ENCODE measurements around the gene ACER3.
"Not testable (repeated sequence)": the region's sequence is repeated elsewhere in the genome, so short reads cannot be mapped to it uniquely, and the experiment has no call there.

Gene ACER3

GRCh38 chr11:76889411-76889975, 28.8 kb downstream of the ACER3 start:
- DNase-seq (ENCODE audit: low read depth in 2 of 2), result no peak
- TF ChIP-seq CTCF (IDR thresholded peaks at IDR 0.05; ENCODE audit: low read depth, low read length), result no peak
- no peak overlapping the region for H3K4me3 ChIP-seq (replicated peaks in 1 of 2; ENCODE audit: low read depth in 2 of 2, low read length in 2 of 2)

- DNase-seq (ENCODE audit: low read depth in 2 of 2), result no peak
These were observed 29.6 kb downstream of the ACER3 start for GRCh38 chr11:76890329-76890728.

GRCh38 chr11:76891285-76891684, 30.6 kb downstream of the ACER3 start:
- no peak for TF ChIP-seq CTCF (IDR thresholded peaks at IDR 0.05; ENCODE audit: low read depth, low read length)
- DNase-seq (ENCODE audit: low read depth in 2 of 2), result no peak
- H3K4me3 ChIP-seq (replicated peaks in 1 of 2; ENCODE audit: low read depth in 2 of 2, low read length in 2 of 2), result no peak overlapping the region

More at GRCh38 chr11:76890329-76890728, 29.6 kb downstream of the ACER3 start:
- no peak overlapping the region for H3K4me3 ChIP-seq (replicated peaks in 1 of 2; ENCODE audit: low read depth in 2 of 2, low read length in 2 of 2)
- no peak for TF ChIP-seq CTCF (IDR thresholded peaks at IDR 0.05; ENCODE audit: low read depth, low read length)

GRCh38 chr11:76891793-76892192, 31.1 kb downstream of the ACER3 start:
- DNase-seq (ENCODE audit: low read depth in 2 of 2), result no peak
- no peak overlapping the region for H3K4me3 ChIP-seq (replicated peaks in 1 of 2; ENCODE audit: low read depth in 2 of 2, low read length in 2 of 2)
- TF ChIP-seq CTCF (IDR thresholded peaks at IDR 0.05; ENCODE audit: low read depth, low read length), result no peak

- no peak for DNase-seq (ENCODE audit: low read depth in 2 of 2)
- no peak for TF ChIP-seq CTCF (IDR thresholded peaks at IDR 0.05; ENCODE audit: low read depth, low read length)
- no peak overlapping the region for H3K4me3 ChIP-seq (replicated peaks in 1 of 2; ENCODE audit: low read depth in 2 of 2, low read length in 2 of 2)
These were observed 31.6 kb downstream of the ACER3 start for GRCh38 chr11:76892306-76892705.

GRCh38 chr11:76897233-76897632, 36.5 kb downstream of the ACER3 start:
- H3K4me3 ChIP-seq (replicated peaks in 1 of 2; ENCODE audit: low read depth in 2 of 2, low read length in 2 of 2), result no peak overlapping the region
- DNase-seq (ENCODE audit: low read depth in 2 of 2), result no peak
- no peak for TF ChIP-seq CTCF (IDR thresholded peaks at IDR 0.05; ENCODE audit: low read depth, low read length)

GRCh38 chr11:76901144-76901543, 40.4 kb downstream of the ACER3 start:
- TF ChIP-seq CTCF (IDR thresholded peaks at IDR 0.05; ENCODE audit: low read depth, low read length), result no peak
- H3K4me3 ChIP-seq (replicated peaks in 1 of 2; ENCODE audit: low read depth in 2 of 2, low read length in 2 of 2), result no peak overlapping the region
- DNase-seq (ENCODE audit: low read depth in 2 of 2), result no peak

GRCh38 chr11:76901622-76902021, 40.9 kb downstream of the ACER3 start:
- DNase-seq (ENCODE audit: low read depth in 2 of 2); H3K4me3 ChIP-seq (replicated peaks in 1 of 2; ENCODE audit: low read depth in 2 of 2, low read length in 2 of 2): not testable (repeated sequence)
